ENCODE data around the gene SGF29. TPM values are rescaled to one million over a fixed set of nuclear protein-coding genes. Genes with fewer than 3 reads are reported as not detected.

Gene SGF29
- total RNA-seq, 6 experiments from 2014 or later, result 7.6 to 11.6 (median 10.5) TPM

DNA sequence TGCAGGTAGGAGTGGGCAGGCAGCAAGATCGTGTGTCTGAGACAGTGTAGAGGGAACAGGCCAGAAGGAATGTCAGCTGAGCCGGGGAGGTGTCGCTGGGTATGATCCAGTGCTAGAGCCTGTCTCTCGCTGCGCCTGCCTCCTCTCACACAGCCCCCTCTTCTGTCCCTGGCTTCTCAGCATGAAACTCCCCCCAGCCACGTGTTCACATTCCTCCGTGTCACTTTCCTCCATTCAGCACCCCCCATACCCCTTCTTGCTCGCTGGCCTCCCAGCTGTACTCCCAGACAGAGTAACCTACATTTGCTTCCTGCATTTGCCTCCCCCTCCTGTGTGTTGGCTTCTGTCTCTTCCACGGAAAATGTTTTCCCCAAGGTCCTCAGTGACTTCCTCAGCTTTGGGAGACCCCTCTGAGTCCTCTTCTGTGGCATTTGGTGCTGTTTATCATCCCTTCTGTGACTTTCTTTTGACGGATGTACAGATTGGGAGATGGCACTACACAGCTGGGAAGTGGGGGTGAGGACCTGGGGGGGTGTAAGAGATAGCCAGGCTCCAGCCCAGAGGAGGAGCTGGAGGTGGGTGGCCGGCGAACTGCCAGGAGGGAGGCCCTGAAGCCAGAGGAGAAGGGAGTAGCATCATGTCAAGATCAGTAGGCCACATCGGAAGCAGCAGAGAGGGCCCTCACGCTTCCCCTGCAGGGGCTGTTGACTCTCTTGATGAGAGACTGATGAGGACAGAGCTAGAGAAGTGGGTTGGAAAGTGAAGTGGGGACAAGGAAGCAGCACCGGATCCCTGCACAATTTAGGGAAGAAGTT, 19.2 kb downstream of the SGF29 start:
- DNase-seq, result no peak
- TF ChIP-seq, protein P1, sequence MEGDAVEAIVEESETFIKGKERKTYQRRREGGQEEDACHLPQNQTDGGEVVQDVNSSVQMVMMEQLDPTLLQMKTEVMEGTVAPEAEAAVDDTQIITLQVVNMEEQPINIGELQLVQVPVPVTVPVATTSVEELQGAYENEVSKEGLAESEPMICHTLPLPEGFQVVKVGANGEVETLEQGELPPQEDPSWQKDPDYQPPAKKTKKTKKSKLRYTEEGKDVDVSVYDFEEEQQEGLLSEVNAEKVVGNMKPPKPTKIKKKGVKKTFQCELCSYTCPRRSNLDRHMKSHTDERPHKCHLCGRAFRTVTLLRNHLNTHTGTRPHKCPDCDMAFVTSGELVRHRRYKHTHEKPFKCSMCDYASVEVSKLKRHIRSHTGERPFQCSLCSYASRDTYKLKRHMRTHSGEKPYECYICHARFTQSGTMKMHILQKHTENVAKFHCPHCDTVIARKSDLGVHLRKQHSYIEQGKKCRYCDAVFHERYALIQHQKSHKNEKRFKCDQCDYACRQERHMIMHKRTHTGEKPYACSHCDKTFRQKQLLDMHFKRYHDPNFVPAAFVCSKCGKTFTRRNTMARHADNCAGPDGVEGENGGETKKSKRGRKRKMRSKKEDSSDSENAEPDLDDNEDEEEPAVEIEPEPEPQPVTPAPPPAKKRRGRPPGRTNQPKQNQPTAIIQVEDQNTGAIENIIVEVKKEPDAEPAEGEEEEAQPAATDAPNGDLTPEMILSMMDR (IDR thresholded peaks at IDR 0.05), result no peak
- Mint-ChIP-seq H3K4me1 (ENCODE audit: low read depth) (peaks cover 7% of the 10 kb centered on the region; the same call in 1 of the 2 replicates), H3K4me3 (no peak overlapping the region), H3K9me3 (no peaks in the 10 kb centered on the region), H3K36me3 (ENCODE audit: low read depth) (0 out of 2 replicates have a peak, but pooled peaks cover 3% of the 10 kb centered on the region), H3K27ac (no peak overlapping the region), H3K27me3 (ENCODE audit: insufficient read depth) (peaks cover 2% of the 10 kb centered on the region)

DNA sequence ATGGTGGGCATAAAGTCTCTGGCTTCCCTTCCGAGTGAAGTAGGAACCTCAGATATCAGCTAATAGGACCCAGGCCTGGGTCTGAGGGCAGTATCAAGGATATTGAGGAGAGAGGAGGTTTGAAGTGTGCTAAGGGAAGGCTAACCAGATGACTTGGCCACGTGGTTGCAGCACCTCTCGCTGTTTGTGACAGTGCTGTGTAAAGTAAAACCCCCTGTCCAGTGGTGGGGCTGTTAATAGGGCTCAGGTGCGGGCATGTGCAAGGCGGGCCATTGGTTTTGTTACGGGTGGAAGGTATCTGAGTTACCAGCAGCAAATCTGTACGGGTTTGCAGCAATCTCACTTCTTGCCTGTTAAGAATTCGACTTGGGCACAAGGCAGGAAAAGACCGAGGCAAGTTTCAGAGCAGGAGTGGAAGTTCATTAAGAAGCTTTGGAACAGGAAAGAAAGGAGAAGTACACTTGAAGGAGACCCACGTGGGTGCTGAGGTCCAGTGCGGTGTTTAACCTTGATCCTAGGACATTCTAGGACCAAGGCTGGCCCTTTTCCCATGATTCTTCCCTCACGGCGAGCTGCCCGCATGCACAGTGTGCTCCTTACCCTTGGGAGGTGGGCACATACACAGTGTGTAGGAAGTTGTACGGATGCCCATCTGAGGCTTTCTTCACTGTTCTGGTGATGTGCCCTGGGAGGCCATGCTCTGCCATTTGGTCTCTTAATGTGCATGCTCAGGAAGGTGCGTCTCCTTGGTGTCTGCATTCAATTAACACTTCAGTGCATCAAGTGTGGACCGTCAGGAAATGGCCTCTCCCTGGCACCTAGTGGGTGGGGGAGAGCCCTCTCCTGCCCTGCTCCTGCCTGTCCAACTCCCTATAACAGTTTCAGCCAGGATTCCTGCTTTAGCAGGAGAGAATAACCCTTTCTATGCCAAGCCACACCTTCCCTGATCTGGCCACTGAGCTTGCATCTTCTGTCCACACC, 20.3 kb downstream of the SGF29 start:
- peaks cover 4% of the 10 kb centered on the region; the same call in 1 of the 2 replicates for H3K4me1 Mint-ChIP-seq (ENCODE audit: low read depth)

DNA sequence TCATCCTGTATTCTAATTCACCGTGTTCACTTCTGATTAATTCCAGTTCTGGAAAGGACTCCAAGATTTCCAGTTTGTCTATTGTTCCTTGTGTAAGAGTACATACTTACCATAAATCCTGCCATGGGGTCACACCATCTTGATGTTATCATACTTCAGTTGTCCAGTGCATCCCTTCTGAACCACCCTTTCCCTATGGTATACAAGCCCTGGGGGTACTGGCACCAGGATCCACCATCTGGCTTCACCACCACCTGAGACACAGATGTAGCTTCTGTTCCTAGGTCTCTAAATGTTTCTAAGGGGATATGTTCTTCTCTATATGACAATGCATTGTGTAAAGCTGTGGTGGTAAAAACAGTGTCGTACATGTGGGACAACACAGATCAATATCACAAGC, 21.2 kb downstream of the SGF29 start:
- H3K36me3 Mint-ChIP-seq (ENCODE audit: low read depth), result 0 out of 2 replicates have a peak, but pooled peaks cover 3% of the 10 kb centered on the region
- peaks cover 2% of the 10 kb centered on the region for H3K27me3 Mint-ChIP-seq (ENCODE audit: insufficient read depth)
- H3K9me3 Mint-ChIP-seq, result no peaks in the 10 kb centered on the region
- H3K4me1 Mint-ChIP-seq (ENCODE audit: low read depth), result no peaks in the 10 kb centered on the region
- H3K4me3 Mint-ChIP-seq, result no peak overlapping the region
- TF ChIP-seq, protein P1 (IDR thresholded peaks at IDR 0.05), result no peak
- DNase-seq, result no peak
- H3K27ac Mint-ChIP-seq, result no peak overlapping the region

More for the DNA sequence above, 20.3 kb downstream of the SGF29 start:
- TF ChIP-seq, protein P1 (IDR thresholded peaks at IDR 0.05), result no peak
- Mint-ChIP-seq H3K4me3 (no peak overlapping the region), H3K27me3 (ENCODE audit: insufficient read depth) (peaks cover 2% of the 10 kb centered on the region), H3K27ac (no peak overlapping the region), H3K9me3 (no peaks in the 10 kb centered on the region), H3K36me3 (ENCODE audit: low read depth) (0 out of 2 replicates have a peak, but pooled peaks cover 3% of the 10 kb centered on the region)
- DNase-seq, result no peak

DNA sequence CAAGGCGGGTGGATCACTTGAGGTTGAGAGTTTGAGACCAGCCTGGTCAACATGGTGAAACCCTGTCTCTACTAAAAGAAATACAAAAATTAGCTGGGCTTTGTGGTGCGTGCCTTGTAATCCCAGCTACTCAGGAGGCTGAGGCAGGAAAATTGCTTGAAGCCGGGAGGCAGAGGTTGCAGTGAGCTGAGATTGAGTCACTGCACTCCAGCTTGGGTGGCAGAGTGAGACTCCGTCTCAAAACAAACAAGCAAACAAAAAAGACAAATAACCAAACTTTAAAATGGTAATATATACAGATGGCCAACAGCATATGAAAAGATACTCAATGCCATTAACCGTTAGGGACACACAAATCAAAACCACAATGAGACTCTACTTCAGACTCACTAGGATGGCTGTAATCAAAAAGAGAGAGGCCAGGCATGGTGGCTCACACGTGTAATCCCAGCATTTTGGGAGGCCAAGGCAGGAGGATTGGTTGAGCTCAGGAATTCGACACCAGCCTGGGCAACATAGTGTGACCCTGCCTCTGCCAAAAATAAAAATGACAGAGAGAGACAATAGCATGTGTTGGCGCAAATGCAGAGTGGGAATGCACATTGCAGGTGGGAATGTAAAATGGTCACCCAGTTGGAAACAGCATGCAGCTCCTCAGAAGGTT, 21.9 kb downstream of the SGF29 start:
- Mint-ChIP-seq H3K36me3 (ENCODE audit: low read depth) (0 out of 2 replicates have a peak, but pooled peaks cover 3% of the 10 kb centered on the region), H3K27me3 (ENCODE audit: insufficient read depth) (peaks cover 2% of the 10 kb centered on the region), H3K27ac (no peak overlapping the region), H3K9me3 (no peaks in the 10 kb centered on the region), H3K4me3 (no peak overlapping the region), H3K4me1 (ENCODE audit: low read depth) (no peaks in the 10 kb centered on the region)
- TF ChIP-seq, protein P1 (IDR thresholded peaks at IDR 0.05), result no peak
- DNase-seq, result no peak

DNA sequence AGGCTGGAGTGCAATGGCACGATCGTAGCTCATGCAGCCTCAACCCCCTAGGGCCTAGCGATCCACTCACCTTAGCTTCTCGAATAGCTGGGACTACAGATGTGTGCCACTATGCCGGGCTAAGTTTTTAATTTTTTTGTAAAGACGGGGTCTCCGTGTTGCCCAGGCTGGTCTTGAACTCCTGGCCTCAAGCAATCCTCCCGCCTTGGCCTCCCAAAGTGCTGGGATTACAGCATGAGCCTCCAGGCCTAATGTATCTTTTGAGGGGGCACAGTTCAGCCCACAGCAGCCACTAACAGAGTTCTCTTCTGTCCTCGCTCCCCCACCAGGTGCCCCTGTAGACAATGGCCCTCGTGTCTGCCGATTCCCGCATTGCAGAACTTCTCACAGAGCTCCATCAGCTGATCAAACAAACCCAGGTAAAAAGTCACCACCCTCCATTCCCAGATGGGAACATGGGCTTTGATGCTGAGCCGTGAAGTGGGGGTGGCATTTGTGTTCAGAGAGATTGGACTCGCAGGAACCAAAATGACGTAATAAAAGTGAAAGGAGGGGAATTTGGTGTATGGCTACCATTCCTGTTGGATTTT, 27.1 kb downstream of the SGF29 start:
- TF ChIP-seq, protein P1 (IDR thresholded peaks at IDR 0.05), result no peak
- no peaks in the 10 kb centered on the region for H3K4me1 Mint-ChIP-seq (ENCODE audit: low read depth)
- H3K27me3 Mint-ChIP-seq (ENCODE audit: insufficient read depth), result peaks cover 1% of the 10 kb centered on the region; the same call in 1 of the 2 replicates
- peaks cover 28% of the 10 kb centered on the region for H3K36me3 Mint-ChIP-seq (ENCODE audit: low read depth)
- no peak for DNase-seq
- H3K4me3 Mint-ChIP-seq, result no peak overlapping the region
- H3K9me3 Mint-ChIP-seq, result no peaks in the 10 kb centered on the region
- H3K27ac Mint-ChIP-seq, result no peak overlapping the region
